H9 (cell line): ENCODE results near the gene NPR1. TPM values are rescaled to one million over a fixed set of nuclear protein-coding genes. Genes with fewer than 3 reads are reported as not detected.

Experiments used
- DNase-seq: peaks from one replicate; pipeline ENCODE4 v3.0.0-alpha.2; 2017
- H2AFZ ChIP-seq: one replicate; pipeline ENCODE4 v1.6.1; 2013; ENCODE audit warnings: mild to moderate bottlenecking, low read length, control low read depth, moderate library complexity
- H2AK5ac ChIP-seq: 2 replicates; pipeline ENCODE4 v1.6.1; 2013; ENCODE audit warnings: low read length, control low read depth, mixed read lengths; ENCODE audit not compliant: insufficient read length
- H2BK120ac ChIP-seq: one replicate; pipeline ENCODE4 v1.6.1; 2013; ENCODE audit warnings: low read depth, mild to moderate bottlenecking, low read length, control low read depth, inconsistent platforms; ENCODE audit not compliant: poor library complexity, severe bottlenecking
- H2BK12ac ChIP-seq: 2 replicates; pipeline ENCODE4 v1.6.1; 2013; ENCODE audit warnings: low read length, control low read depth, mixed read lengths, low read depth; ENCODE audit not compliant: insufficient read length
- H2BK15ac ChIP-seq: 2 replicates; pipeline ENCODE4 v1.6.1; 2013; ENCODE audit warnings: low read depth, low read length, control low read depth
- H2BK20ac ChIP-seq: one replicate; pipeline ENCODE4 v1.6.1; 2013; ENCODE audit warnings: low read depth, mild to moderate bottlenecking, low read length, control low read depth, inconsistent platforms; ENCODE audit not compliant: poor library complexity, severe bottlenecking
- H2BK5ac ChIP-seq: 2 replicates; pipeline ENCODE4 v1.6.1; 2013; ENCODE audit warnings: low read length, control low read depth, mixed read lengths; ENCODE audit not compliant: insufficient read length
- H3K14ac ChIP-seq: 2 replicates; pipeline ENCODE4 v1.6.1; 2013; ENCODE audit warnings: low read length, control low read depth; ENCODE audit not compliant: insufficient read depth
- H3K18ac ChIP-seq: 2 replicates; pipeline ENCODE4 v1.6.1; 2013; ENCODE audit warnings: low read depth, mild to moderate bottlenecking, mixed read lengths, low read length, control low read depth; ENCODE audit not compliant: insufficient read length
- H3K23ac ChIP-seq: 2 replicates; pipeline ENCODE4 v1.6.1; 2013; ENCODE audit warnings: low read length, control low read depth, mixed read lengths, low read depth; ENCODE audit not compliant: insufficient read length
- H3K23me2 ChIP-seq: 2 replicates; pipeline ENCODE4 v1.6.1; 2013; ENCODE audit warnings: low read depth, mild to moderate bottlenecking, mixed read lengths, low read length, control low read depth; ENCODE audit not compliant: insufficient read length, poor library complexity, severe bottlenecking
- H3K27ac ChIP-seq: 2 replicates; pipeline ENCODE4 v1.5.1; 2013; ENCODE audit warnings: low read length, control low read depth, mixed read lengths, low read depth; ENCODE audit not compliant: insufficient read length
- H3K27me3 ChIP-seq: 2 replicates; pipeline ENCODE4 v1.6.1; 2013; ENCODE audit warnings: low read length, control low read depth, inconsistent platforms; ENCODE audit not compliant: insufficient read depth
- H3K4ac ChIP-seq: 2 replicates; pipeline ENCODE4 v1.6.1; 2013; ENCODE audit warnings: low read depth, mild to moderate bottlenecking, control low read depth, inconsistent platforms, low read length, moderate library complexity
- H3K4me1 ChIP-seq: 2 replicates; pipeline ENCODE4 v1.6.1; 2013; ENCODE audit warnings: low read length, control low read depth, inconsistent platforms; ENCODE audit not compliant: insufficient read depth
- H3K4me2 ChIP-seq: 2 replicates; pipeline ENCODE4 v1.6.1; 2013; ENCODE audit warnings: low read length, control low read depth, mixed read lengths; ENCODE audit not compliant: insufficient read length, insufficient read depth
- H3K56ac ChIP-seq: 2 replicates; pipeline ENCODE4 v1.6.1; 2013; ENCODE audit warnings: low read depth, mild to moderate bottlenecking, mixed read lengths, low read length, control low read depth; ENCODE audit not compliant: insufficient read length
- H3K79me1 ChIP-seq: 2 replicates; pipeline ENCODE4 v1.6.1; 2013; ENCODE audit warnings: low read depth, mild to moderate bottlenecking, moderate library complexity, low read length, control low read depth, inconsistent platforms; ENCODE audit not compliant: insufficient read depth, poor library complexity, severe bottlenecking
- H3K79me2 ChIP-seq: 2 replicates; pipeline ENCODE4 v1.6.1; 2013; ENCODE audit warnings: low read length, control low read depth, inconsistent platforms; ENCODE audit not compliant: insufficient read depth
- H3K9ac ChIP-seq: 2 replicates; pipeline ENCODE4 v1.6.1; 2013; ENCODE audit warnings: low read length, control low read depth, mixed read lengths; ENCODE audit not compliant: insufficient read length; ENCODE audit errors: extremely low read depth
- H3K9me3 ChIP-seq: one replicate; pipeline ENCODE4 v1.6.1; 2013; ENCODE audit warnings: low read depth, low read length, inconsistent platforms; ENCODE audit not compliant: control insufficient read depth
- H3T11ph ChIP-seq: one replicate; pipeline ENCODE4 v1.6.1; 2013; ENCODE audit warnings: mild to moderate bottlenecking, low read length, control low read depth, inconsistent platforms
- H4K20me1 ChIP-seq: one replicate; pipeline ENCODE4 v1.6.1; 2013; ENCODE audit not compliant: control insufficient read depth, insufficient read length, insufficient read depth
- H4K5ac ChIP-seq: 2 replicates; pipeline ENCODE4 v1.6.1; 2013; ENCODE audit warnings: low read depth, mild to moderate bottlenecking, mixed read lengths, low read length, control low read depth; ENCODE audit not compliant: insufficient read length
- H4K8ac ChIP-seq: replicated peaks from 2 replicates; pipeline ENCODE4 v1.6.1; 2013; ENCODE audit warnings: low read length, control low read depth, mixed read lengths, low read depth; ENCODE audit not compliant: insufficient read length
- H4K91ac ChIP-seq: 2 replicates; pipeline ENCODE4 v1.6.1; 2013; ENCODE audit warnings: low read depth, mild to moderate bottlenecking, moderate library complexity, mixed read lengths, low read length, control low read depth; ENCODE audit not compliant: insufficient read length
- H3K27ac Mint-ChIP-seq, 3 experiments: 2 replicates in 2 of 3; 3 replicates in 1 of 3; pipeline ENCODE4 v1.8.0; 2020 to 2021; ENCODE audit warnings: mixed read lengths in 3 of 3, mild to moderate bottlenecking in 1 of 3, moderate library complexity in 1 of 3
- H3K27me3 Mint-ChIP-seq: 2 replicates; pipeline ENCODE4 v1.8.0; 2021; ENCODE audit warnings: low read depth, mild to moderate bottlenecking, moderate library complexity, mixed read lengths
- H3K36me3 Mint-ChIP-seq, 3 experiments: 2 replicates in 2 of 3; 3 replicates in 1 of 3; pipeline ENCODE4 v1.8.0; 2020 to 2021; ENCODE audit warnings: low read depth in 3 of 3, mixed read lengths in 3 of 3; ENCODE audit not compliant: insufficient read depth in 1 of 3
- H3K4me1 Mint-ChIP-seq, 2 experiments: 2 replicates each; pipeline ENCODE4 v1.8.0; 2020; ENCODE audit warnings: mixed read lengths in 2 of 2
- H3K4me3 Mint-ChIP-seq, 2 experiments: 2 replicates in 1 of 2; 3 replicates in 1 of 2; pipeline ENCODE4 v1.8.0; 2020 to 2021; ENCODE audit warnings: mild to moderate bottlenecking in 2 of 2, mixed read lengths in 2 of 2, moderate library complexity in 1 of 2
- H3K9me3 Mint-ChIP-seq, 2 experiments: 2 replicates in 1 of 2; 3 replicates in 1 of 2; pipeline ENCODE4 v1.8.0; 2020; ENCODE audit warnings: mild to moderate bottlenecking in 2 of 2, mixed read lengths in 2 of 2, moderate library complexity in 1 of 2
- CTCF ChIP-seq: fragments of 200-600 bp; sonication (generic); conservative IDR thresholded peaks from 3 replicates; pipeline ENCODE4 v1.8.0; 2021; ENCODE audit warnings: antibody characterized with exemption, mild to moderate bottlenecking
- WGBS: extraction: QIAGEN DNeasy Blood & Tissue Kit; methylation state at CpG from one replicate; pipeline ENCODE4 v1.1.7; 2013; ENCODE audit warnings: missing lambda C conversion rate, low lambda C conversion rate, mixed read lengths; ENCODE audit not compliant: insufficient read length; ENCODE audit errors: extremely low coverage; 5-methylcytosine and 5-hydroxymethylcytosine counted together
- total RNA-seq: library from RNA; stranded (reverse); gene quantifications from 2 replicates; pipeline ENCODE4 v1.2.1, GENCODE V29; 2021

NPR1 gene
- total RNA-seq, 1 experiment from 2014 or later: 8.6 TPM

- Mint-ChIP-seq H3K36me3 (peaks cover 0 to 2% (median 0%) of the 10 kb centered on the region in 3 experiments; a peak in 1 of 7 replicates), H3K27ac (peak overlapping the region; percentile 88 to 95 (median 90); a peak in 5 of 7 replicates), H3K9me3 (no peaks in the 10 kb centered on the region), H3K4me3 (0 out of 5 replicates have a peak overlapping the region, but pooled peaks of 1 of the 2 experiments have one; percentile 51), H3K4me1 (peaks cover 22 to 23% of the 10 kb centered on the region in 2 experiments), H3K27me3 (no peaks in the 10 kb centered on the region)
- H4K8ac ChIP-seq: no peak overlapping the region
- no peaks in the 10 kb centered on the region for H3K79me1 ChIP-seq
- no peak overlapping the region for H3K56ac ChIP-seq
- no peak overlapping the region for H2BK120ac ChIP-seq
- H3K23me2 ChIP-seq: no peaks in the 10 kb centered on the region
- no peaks in the 10 kb centered on the region for H3K27me3 ChIP-seq
- no peak overlapping the region for H3T11ph ChIP-seq
- H2AFZ ChIP-seq: no peak overlapping the region
- H3K4me2 ChIP-seq: no peak overlapping the region
- H3K23ac ChIP-seq: no peak overlapping the region
- H4K20me1 ChIP-seq: no peaks in the 10 kb centered on the region
- no peaks in the 10 kb centered on the region for H3K9me3 ChIP-seq
- H2BK12ac ChIP-seq: no peak overlapping the region
- H2AK5ac ChIP-seq: no peak overlapping the region
- no peak overlapping the region for H3K9ac ChIP-seq
- H2BK20ac ChIP-seq: no peak overlapping the region
- H4K5ac ChIP-seq: no peak overlapping the region
- H2BK15ac ChIP-seq: no peak overlapping the region
- H3K18ac ChIP-seq: no peak overlapping the region
- no peak overlapping the region for H4K91ac ChIP-seq
- H3K4ac ChIP-seq: no peak overlapping the region
- no CpG with 5 or more reads among the region's 8 CpGs for WGBS
- TF ChIP-seq CTCF: no peak
- no peak for DNase-seq
- H3K4me1 ChIP-seq: peaks cover 12% of the 10 kb centered on the region; the same call in 1 of the 2 replicates
- no peaks in the 10 kb centered on the region for H3K79me2 ChIP-seq
- no peak overlapping the region for H2BK5ac ChIP-seq
- H3K14ac ChIP-seq: no peak overlapping the region
- no peak overlapping the region for H3K27ac ChIP-seq
These were observed 18.3 kb downstream of the NPR1 start for GRCh38 chr1:153696741-153697140.
